C4-2B (cell line): ENCODE data around the gene TRIO.

Source experiments
- H3K27ac ChIP-seq: fragments of 450-650 bp; 2 replicates; pipeline ENCODE4 v1.5.1; 2017
- CTCF ChIP-seq: fragments of 450-650 bp; conservative IDR thresholded peaks from 2 replicates; pipeline ENCODE4 v1.5.1; 2017; ENCODE audit warnings: mild to moderate bottlenecking
- ZFX ChIP-seq: fragments of 450-650 bp; IDR thresholded peaks from 2 replicates; pipeline ENCODE4 v1.6.1; 2017

The TRIO gene

GRCh38 chr5:14479143-14479696 is 336.1 kb downstream of the TRIO start:
- H3K27ac ChIP-seq: no peak overlapping the region
- TF ChIP-seq CTCF (no peak), ZFX (no peak)

- no peak overlapping the region for H3K27ac ChIP-seq
- TF ChIP-seq ZFX: no peak
- no peak for TF ChIP-seq CTCF
Observed at GRCh38 chr5:14481349-14481748, 338.2 kb downstream of the TRIO start.

GRCh38 chr5:14482085-14482484 is 338.9 kb downstream of the TRIO start:
- no peak overlapping the region for H3K27ac ChIP-seq

GRCh38 chr5:14483504-14484157 is 340.5 kb downstream of the TRIO start:
- no peak overlapping the region for H3K27ac ChIP-seq
- TF ChIP-seq CTCF (no peak), ZFX (no peak)

More at GRCh38 chr5:14482085-14482484, 338.9 kb downstream of the TRIO start:
- TF ChIP-seq CTCF (no peak), ZFX (no peak)

GRCh38 chr5:14486486-14486885 is 343.3 kb downstream of the TRIO start:
- no peak overlapping the region for H3K27ac ChIP-seq
- TF ChIP-seq ZFX: no peak
- no peak for TF ChIP-seq CTCF

- TF ChIP-seq ZFX (no peak), CTCF (no peak)
- no peak overlapping the region for H3K27ac ChIP-seq
Observed at GRCh38 chr5:14486996-14487896, 344.1 kb downstream of the TRIO start.
